ENCODE results near the gene ZNF618.
"Not testable (repeated sequence)": the region's sequence is repeated elsewhere in the genome, so short reads cannot be mapped to it uniquely, and the experiment has no call there.

The ZNF618 gene

DNA sequence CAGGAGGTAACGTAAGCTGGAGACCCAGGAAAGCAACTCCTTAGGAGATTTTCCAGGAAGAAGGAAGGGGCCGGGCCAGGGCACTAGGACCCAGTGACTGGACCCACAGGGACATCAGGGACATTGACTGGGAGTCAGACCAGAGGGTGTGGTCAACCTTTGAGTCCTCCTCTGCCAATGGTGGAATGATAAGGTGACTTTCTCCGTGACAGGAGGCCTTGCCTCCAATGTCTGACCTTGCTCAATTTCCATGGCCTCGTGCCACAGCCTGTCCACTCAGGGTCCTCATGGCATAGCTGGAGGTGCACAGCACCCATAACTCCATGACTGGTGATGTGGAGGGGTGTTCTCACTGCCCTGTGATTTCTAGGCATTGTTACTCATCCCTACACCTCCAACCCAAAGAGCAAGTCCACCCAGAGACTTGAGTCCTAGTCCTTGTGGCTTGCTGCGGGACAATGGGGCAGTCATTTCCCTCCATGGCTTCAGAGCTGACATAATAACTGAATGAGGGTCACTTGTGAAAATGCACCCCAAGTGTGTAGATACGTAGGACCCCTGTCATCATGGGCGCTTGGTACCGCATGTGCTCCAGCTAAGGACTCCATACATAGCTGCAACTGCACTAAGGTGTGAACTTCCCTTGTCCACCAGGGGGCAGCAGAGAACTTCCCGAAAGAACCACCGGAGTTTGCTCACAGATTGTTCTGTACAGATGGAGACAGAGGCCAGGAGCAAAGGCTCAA lies 206.1 kb downstream of the ZNF618 start:
- peak; percentile 75 to 85 for DNase-seq (ENCODE audit: low read depth in 2 of 2)

DNA sequence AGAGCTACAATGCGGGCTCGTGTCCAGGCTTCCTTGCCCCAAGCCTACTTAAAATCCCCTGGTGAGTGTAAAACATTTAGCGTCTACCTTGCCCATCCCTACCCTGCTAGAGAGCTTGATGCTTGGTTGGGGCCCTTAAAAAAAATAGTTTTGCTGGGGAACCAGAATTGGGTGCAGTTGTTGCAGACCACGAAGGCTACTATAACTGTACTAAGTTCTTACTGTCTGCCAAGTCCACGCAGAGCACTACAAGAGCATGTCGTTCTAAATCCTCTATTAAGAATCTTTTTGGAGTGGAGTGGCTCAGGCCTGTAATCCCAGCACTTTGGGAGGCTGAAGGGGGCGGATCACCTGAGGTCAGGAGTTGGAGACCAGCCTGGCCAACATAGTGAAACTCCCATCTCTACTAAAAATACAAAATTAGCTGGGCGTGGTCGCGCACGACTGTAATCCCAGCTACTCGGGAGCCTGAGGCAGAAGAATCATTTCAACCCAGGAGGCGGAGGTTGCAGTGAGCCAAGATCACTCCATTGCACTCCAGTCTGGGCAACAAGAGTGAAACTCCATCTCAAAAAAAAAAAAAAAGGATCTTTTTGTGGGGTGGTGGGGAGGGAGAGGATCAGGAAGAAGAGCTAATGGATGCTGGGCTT lies 206.8 kb downstream of the ZNF618 start:
- DNase-seq (ENCODE audit: low read depth in 2 of 2) = not testable (repeated sequence)

DNA sequence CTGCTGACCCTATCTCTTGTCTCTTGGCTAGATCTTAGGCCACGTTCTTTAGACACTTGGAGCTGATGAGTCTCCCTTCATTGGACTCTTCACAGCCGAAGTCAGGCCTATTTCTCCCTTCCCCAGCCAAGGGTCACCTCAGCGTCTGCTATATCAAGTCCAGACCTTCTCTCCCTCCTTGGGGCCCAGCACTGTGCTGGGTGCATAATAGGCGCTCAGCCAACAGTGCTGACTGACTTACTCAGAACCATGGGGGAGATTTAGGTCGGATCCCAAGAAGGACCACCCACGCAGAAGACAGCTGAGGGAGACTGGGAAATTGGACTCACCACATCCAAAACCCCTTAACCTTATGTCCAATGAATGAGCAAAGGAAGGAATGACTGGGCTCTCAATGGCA lies 207.6 kb downstream of the ZNF618 start:
- DNase-seq (ENCODE audit: low read depth in 2 of 2) = no peak

DNA sequence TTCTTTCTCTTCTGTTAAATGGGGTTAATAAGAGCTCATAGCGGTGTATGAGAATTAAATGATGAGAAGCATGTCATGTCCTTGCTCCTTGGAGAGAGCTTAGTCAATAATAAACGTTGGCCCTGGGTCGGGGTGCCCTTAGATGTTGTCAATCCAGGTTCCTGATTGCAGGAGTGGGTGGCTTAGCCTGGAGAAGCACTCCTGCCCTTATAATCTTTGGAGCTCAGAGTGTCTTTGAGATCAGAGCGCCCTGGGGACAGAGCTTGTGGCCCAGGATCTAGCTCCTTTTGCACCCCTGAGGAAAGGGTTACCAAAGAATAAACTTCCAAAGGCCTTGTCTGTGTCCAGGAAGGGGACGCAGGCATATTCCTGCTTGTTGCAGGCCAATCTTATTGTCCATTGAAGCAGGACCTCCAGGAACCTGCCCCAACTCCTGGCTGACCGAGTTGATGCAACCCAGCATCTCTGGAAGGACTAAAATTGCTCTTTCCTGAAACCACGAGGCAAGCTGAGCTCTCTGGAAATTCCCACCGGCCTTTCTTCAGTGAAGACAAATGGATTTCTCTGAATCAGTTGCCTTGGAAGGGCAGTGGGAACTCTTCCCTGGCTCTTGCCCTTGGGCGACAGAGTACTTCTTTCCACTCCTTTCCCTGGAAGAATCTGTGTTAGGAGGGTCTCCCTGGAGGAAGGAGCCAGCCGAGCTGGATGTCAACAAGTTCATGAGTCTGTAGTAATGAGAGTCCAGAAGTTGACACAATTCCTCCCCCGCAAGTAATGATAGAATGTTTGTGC lies 208.4 kb downstream of the ZNF618 start:
- DNase-seq (ENCODE audit: low read depth in 2 of 2) = no peak

DNA sequence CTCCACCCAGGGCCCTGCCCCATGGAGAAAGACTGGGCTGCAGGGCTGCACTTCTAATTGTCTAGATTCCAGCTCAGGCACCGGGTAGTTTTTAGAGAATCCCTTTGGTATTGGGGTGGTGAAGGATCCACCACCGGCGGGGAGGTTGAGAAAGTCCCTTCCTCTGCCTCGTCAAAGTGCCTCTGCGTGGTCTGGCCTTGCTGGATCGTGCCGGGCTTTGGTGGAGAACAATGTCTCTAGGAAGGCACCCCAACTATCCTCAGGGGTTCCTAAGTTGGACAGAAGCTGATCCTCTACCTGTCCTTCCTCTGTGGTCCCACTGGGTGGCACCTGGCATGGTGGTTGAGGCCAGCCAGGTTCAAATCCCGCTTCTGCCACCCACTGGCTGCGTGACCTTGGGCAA lies 209.3 kb downstream of the ZNF618 start:
- DNase-seq (ENCODE audit: low read depth in 2 of 2) = no peak

- no peak for DNase-seq (ENCODE audit: low read depth in 2 of 2)
Observed at GRCh38 chr9:114086009-114086408, 209.9 kb downstream of the ZNF618 start.

DNA sequence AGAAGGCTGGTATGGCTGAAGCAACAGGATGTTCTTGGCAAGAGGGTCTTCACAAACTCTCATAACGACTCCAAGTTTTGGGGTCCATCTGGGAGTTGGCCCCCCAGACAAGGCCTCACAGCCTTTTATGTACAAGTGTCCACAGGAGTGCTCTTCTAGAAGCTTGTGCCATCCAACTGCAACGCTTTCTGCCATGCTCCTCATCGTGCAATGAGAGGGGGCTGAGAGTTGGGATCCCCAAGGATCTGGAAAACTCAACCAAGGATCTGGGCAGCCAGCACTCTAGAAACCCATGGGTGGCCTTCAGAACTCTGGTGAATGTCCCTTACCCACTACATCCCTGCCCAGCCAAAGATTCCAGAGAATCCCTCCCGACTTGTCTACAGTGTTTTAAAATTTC lies 210.5 kb downstream of the ZNF618 start:
- DNase-seq (ENCODE audit: low read depth in 2 of 2) = no peak

- DNase-seq (ENCODE audit: low read depth in 2 of 2) = no peak
Observed at GRCh38 chr9:114087721-114088120, 211.6 kb downstream of the ZNF618 start.

GRCh38 chr9:114088571-114089170 lies 212.6 kb downstream of the ZNF618 start:
- no peak for DNase-seq (ENCODE audit: low read depth in 2 of 2)

GRCh38 chr9:114089206-114089840 lies 213.2 kb downstream of the ZNF618 start:
- DNase-seq (ENCODE audit: low read depth in 2 of 2) = no peak

DNA sequence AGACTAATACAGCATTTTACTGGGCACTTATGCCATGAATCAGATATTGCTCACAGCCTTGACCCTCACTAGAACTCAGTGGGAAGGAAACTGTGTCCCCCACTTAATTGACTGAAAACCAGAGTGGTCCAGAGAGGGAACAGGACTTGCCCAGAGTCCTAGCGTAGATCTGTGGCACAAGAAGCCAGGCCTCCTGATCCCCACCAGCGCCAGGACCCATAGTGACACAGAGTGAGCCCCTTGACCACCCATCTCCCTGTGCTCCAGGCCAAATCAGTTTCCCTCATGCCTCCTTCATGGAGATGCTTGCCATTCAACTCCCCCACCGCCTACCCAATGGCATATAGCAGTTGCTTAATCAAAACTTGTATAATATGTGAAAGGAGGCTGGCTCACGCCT lies 214.7 kb downstream of the ZNF618 start:
- no peak for DNase-seq (ENCODE audit: low read depth in 2 of 2)

- DNase-seq (ENCODE audit: low read depth in 2 of 2) = no peak
Observed at GRCh38 chr9:114091711-114092110, 215.6 kb downstream of the ZNF618 start.

GRCh38 chr9:114092336-114092735 lies 216.2 kb downstream of the ZNF618 start:
- no peak for DNase-seq (ENCODE audit: low read depth in 2 of 2)

- DNase-seq (ENCODE audit: low read depth in 2 of 2) = no peak
Observed at GRCh38 chr9:114093031-114093471, 216.9 kb downstream of the ZNF618 start.

- DNase-seq (ENCODE audit: low read depth in 2 of 2) = no peak
Observed at GRCh38 chr9:114093761-114094505, 217.8 kb downstream of the ZNF618 start.

DNA sequence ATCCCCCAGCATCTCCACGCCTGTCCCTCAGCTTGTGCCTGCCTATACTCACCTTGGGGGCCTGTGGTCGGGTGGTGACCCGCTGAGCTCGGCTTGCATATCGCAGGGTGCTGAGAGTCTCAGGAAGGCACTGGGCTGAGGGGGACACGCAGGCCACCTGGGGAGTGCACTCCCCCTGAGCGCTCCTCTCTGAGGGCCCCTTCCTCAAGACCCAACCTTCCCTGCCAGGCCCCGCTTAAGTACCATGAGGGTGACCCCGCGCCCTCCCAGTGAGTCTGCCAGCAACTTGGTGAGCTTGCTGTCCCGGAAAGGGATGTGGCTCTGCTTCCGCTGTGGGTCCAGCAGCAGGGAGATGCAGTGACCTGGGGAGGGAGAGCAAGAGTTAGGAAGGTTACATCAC lies 218.9 kb downstream of the ZNF618 start:
- DNase-seq (ENCODE audit: low read depth in 2 of 2) = no peak

- no peak for DNase-seq (ENCODE audit: low read depth in 2 of 2)
Observed at GRCh38 chr9:114096041-114096511, 220.0 kb downstream of the ZNF618 start.

DNA sequence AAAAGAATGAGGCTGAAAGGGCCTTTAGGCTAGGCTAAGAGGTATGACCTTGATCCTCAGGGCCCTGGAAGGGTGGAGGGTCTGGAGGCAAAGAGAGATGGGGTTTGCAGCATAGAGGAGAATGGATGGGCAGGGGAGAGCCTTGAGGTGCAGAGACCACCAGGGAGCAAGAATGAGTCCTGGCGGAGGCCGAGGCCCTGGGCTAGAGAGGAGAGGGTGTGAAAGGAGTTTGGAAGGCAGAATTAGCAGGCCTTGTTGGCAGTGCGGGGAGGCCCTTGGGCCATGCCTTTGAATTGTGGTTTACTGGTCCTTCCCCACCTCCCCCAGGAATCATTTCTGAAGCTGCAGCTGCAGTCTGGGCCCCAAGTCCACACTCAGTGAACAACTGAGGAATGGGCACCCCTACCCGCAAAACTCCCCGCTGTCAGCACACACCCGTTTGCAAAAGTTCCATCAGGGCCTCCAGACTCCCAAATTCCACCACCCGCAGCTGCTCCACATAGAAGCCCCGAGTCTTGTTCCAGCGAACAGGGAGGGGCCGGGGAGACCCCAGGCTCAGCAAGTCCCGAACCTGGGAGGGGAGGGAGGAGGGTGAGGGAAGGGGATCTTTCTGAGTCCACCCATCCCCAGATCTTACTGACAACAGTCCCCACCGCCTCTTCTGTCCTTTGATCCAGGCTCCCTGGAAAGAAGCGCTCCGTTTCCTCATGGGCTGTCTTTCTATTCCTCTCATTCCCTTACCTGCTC lies 220.9 kb downstream of the ZNF618 start:
- no peak for DNase-seq (ENCODE audit: low read depth in 2 of 2)

- no peak for DNase-seq (ENCODE audit: low read depth in 2 of 2)
Observed at GRCh38 chr9:114097613-114098020, 221.5 kb downstream of the ZNF618 start.

Data from stimulated activated CD4-positive, alpha-beta T cell treated with anti-CD3 and anti-CD28 coated beads, Interleukin-4, amount 100 ng/mL, for 48 hours (primary cell).